HG03039 (cell line): ENCODE data around the gene PHC2.
A peak's percentile ranks its signal among the peaks of the same experiment; 100 is the strongest.

Source experiments
- ATAC-seq: cut with Tn5 transposase; IDR thresholded peaks from one replicate; pipeline ENCODE4 v1.9.1; 2021; ENCODE audit warnings: mild to moderate bottlenecking, moderate library complexity; ENCODE audit not compliant: unreplicated experiment

Gene PHC2, protein sequence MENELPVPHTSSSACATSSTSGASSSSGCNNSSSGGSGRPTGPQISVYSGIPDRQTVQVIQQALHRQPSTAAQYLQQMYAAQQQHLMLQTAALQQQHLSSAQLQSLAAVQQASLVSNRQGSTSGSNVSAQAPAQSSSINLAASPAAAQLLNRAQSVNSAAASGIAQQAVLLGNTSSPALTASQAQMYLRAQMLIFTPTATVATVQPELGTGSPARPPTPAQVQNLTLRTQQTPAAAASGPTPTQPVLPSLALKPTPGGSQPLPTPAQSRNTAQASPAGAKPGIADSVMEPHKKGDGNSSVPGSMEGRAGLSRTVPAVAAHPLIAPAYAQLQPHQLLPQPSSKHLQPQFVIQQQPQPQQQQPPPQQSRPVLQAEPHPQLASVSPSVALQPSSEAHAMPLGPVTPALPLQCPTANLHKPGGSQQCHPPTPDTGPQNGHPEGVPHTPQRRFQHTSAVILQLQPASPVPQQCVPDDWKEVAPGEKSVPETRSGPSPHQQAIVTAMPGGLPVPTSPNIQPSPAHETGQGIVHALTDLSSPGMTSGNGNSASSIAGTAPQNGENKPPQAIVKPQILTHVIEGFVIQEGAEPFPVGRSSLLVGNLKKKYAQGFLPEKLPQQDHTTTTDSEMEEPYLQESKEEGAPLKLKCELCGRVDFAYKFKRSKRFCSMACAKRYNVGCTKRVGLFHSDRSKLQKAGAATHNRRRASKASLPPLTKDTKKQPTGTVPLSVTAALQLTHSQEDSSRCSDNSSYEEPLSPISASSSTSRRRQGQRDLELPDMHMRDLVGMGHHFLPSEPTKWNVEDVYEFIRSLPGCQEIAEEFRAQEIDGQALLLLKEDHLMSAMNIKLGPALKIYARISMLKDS

DNA sequence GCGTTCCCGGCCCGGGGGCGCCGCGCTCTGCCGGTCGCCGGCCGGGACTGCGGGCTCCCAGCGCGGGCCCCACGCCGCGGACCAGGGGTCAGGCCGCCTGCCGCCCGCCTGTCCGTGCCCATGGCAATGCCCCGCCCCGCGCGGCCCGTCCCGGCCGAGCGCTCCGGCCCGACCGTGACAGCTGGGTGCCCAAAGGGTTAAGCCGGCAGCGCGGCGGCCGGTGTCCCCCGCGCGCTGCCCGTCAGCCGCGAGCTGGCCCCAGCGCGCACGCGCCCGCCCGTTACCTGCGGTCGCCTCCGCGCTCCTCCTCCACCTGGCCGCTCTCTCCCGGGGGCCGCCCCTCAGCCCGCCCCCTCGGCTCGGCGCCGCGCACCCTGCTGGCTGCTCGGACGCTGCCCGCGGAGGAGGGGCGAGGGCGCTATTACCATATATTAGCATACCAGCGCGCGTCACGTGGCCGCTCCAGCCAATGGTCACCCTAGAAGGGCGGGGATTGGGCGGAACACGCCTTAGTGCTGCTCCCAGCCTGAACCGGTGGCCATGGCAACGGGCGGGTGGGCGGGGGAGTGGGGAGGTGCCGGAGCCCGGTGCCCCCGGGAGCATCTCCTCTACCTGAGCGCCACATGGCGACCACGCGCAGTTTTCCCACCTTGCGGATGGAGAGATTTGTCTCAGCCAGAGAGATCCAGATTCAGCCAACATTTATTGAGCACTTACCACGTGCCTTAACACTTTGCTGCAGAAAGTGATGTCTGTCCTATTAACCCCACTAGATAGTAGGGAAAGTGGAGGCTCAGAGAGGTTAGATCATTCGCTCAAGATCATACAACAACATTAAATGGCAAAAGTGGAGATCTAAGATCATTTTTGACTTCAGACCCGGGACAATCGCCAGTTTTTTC is at the start of gene PHC2:
Gene PHC2, minus strand, starts transcription at position 404 of the 902 bp plus-strand sequence. CDS start 55,556 bp downstream, outside the sequence.
- ATAC-seq = peak; percentile 88

DNA sequence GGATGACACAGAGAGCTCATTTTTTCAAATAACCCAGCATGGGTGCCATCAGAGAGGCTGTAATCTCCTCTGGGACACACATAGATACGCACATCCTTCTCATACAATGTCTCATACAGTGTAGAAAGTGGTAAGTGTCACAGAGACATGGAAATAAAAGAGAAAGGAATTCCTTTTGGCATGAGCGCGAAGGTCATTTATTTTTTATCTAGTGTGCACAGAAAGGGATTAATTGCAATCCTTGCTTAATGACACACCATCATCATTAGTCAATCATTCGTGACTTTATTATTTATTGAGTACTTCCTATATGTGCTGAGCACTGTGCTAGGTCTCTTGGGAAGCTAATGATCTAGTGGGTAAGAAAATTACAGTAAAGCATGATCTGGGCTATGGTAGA is 46.6 kb upstream of the PHC2 start:
- ATAC-seq = no peak

DNA sequence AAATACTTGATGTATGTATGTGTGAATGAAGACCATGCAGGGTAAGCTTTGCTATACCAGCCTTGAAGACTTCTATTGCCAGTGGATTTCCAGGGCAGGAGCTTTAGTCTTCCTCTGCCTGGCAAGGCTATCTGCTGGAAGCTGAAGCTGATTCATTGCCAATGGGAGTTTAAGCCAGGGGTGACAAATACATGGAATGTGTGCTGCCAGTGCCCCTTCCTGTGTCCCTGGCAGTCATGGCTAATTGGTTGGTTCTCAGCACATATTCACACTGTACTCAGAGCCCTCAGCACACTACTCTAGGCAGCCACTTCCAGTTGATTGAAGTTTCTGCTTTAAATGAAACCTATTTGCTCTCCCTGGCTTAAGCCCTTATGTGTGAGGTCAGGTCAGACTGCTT is 43.0 kb upstream of the PHC2 start:
- no peak for ATAC-seq

DNA sequence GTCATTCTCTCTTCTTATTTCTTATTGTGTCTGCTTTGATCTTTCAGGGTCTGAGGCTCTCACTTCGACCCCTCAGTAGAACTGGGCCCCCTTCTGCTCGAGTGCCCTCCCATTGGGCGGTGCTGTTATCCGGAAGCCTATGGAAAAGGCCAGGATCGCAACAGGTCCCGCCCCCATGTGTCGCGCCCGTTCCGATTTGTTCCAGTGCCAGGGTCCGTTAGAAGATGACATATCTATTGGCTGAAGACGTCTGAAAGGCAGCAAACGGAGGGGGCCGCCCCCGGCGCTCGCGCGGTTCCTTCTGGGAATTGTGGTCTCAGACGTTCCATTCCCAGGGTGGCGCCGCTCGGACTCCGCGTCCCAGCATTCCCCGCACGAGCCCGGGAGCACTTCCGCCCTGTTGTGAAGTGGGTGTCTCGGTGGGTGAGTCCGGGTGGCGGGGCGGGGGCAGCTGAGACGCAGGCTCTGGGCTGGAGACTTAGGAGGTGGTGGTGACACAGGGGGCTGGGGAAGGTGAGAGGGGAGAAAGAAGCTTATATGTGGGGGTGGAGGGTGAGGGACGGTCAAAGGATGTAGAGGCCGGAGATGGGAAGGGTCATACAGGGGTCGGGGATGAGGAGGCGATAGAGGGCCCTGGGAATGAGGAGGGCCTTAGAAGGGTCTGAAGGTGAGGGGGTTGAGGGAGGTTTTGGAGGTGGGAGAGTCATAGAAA is 41.5 kb upstream of the PHC2 start, which contains the start of gene ZSCAN20:
Gene ZSCAN20, plus strand, starts transcription at position 377 of the 712 bp plus-strand sequence. CDS start 6,644 bp downstream, outside the sequence.
- ATAC-seq = peak; percentile 85

DNA sequence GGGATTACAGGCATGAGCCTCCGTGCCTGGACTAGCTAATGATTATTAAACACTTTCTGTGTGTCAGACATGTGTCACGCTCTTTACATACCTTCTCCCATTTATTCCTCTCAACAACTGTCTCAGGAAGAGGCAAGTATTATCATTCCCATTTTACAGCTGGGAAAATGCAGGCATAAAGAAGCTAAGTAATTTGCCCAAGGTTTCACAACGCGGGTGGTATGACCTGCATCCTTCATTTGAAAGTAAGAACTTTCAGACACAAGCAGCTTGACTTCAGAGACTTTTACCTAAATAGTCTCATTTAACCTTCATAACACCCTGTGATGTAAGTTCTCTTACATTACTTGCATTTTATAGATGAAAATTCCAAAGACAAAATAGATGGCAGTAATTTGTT is 40.5 kb upstream of the PHC2 start:
- no peak for ATAC-seq

DNA sequence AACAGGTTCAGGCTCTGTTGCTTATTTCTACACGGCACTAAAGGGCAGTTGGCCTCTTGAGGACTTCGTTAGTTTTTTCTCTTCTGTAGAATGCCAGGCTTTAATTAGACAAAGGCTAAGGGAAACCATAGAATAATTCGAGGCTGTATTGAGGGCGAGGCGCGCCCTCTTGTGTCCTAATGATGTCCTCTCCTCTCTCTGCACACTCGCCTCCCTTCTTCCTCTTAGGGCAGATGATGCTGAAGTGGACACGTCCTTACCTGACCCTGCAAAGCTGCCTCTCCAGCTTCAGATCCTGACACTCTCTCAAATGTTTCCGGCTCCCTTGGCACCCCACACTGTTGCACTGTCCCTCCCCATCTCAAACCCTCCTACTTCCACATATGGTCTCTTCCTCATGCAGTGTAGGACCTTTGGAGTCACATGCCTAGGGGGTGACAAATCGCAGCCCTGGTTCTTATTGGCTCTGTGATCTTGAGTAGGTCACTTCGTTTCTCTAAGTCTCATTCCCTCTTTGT is 39.7 kb upstream of the PHC2 start:
- ATAC-seq = no peak

DNA sequence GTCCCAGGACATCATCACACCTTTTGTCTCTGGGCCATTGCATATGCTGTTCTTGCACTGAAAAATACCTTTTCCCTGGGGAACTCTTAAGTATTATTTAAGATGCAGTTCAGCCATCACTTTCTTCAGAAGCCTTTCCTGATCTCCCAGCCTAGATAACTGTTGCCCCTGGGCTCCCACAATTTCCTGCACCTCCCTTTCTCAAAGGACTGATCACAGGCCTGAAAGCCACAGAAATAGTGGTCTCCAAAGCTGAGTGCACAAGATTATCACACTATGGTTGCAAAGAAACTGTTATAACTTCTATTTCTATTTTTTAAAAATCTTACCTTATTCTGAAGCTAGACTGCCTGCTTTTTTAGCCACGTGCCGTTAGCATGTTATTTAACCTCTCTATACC is 38.8 kb upstream of the PHC2 start:
- ATAC-seq = no peak

DNA sequence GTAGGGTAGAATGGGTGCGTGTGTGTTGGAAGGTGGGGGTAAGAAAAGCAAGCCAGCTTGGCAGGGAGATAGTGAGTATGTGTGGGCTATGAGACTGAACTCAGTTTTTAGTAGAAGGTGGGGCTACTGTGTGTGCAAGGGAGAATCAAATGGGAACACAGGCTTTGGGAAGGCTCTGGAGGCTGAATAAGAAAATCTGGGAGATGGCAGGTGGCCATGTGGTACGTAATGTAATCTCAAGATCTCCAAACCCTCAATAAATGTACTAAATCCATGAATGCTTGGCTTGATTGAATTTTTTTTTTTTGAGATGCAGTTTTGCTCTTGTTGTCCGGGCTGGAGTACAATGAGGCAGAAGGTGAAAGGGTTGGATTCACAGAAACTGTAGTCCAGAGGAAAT is 38.1 kb upstream of the PHC2 start:
- no peak for ATAC-seq

DNA sequence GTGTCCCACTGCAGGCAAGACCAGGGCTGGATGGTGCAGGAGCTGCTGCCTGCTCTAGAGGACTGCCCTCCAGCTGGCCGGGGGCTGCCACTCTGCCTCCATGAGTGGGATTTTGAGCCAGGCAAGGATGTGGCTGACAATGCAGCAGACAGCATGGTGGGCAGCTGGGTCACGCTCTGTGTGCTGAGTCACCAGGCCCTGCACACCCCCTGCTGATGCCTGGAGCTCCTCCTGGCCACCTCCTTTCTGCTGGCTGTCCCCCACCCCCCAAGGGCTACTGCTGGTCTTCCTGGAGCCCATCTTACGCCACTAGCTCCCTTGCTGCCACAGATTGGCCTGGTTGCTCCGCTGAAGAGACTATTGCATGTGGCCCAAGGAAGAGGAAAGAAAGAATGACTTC is 37.6 kb upstream of the PHC2 start:
- no peak for ATAC-seq

DNA sequence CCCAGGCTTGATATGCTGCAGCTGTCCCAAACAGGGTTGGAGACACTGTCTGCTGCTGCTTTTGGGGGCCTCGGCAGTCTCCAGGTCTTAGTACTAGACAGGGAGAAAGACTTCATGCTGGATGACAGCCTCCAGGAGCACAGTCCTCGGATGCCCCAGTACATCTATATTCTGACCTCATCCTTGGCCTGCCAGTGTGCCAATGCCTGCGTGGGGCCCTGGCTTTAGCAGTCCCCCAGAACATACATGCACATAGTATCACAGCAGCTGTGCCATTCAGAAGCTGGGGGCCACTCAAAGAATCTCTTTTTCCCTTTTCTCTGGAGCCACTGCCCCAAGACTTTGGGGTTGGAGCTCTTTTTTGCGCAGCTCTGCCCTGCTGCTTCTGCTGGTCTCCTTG is 37.1 kb upstream of the PHC2 start:
- no peak for ATAC-seq

DNA sequence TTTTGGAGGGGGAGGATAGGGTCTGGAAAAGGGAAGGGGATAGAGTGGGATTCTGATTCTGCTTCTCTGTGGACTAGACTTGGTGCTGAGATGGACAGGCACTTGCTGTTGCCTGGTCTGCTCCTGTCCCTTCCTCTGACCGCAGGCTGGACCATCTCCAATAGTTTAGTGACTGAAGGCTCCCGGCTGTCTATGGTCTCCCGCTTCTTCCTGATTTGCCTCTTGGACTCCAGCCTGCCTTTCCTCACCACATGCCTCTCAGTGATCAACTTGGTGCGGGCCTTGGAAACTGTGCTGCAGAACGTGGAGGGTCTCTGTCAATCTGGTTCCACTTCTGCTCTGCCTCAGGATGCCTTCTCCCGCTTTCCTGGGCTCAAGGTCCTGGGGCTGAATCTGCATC is 35.3 kb upstream of the PHC2 start:
- no peak for ATAC-seq

DNA sequence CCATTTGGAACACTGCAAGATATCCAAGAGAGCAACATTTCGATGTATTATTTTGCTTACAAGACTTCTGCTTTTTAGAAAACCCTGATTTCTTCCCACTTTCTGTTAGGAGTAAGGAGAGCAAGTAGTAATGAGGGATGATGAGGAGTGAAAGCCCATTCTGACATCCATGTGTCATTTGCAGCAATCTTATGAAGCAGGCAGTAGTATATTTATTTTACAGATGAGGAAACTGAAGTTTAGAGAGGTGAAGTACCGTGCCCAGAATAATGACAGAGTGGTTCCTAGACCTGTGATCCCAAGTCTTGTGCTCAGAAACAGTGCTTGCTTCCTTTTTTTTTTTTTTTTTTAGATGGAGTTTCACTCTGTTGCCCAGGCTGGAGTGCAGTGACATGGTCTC is 34.4 kb upstream of the PHC2 start:
- no peak for ATAC-seq

DNA sequence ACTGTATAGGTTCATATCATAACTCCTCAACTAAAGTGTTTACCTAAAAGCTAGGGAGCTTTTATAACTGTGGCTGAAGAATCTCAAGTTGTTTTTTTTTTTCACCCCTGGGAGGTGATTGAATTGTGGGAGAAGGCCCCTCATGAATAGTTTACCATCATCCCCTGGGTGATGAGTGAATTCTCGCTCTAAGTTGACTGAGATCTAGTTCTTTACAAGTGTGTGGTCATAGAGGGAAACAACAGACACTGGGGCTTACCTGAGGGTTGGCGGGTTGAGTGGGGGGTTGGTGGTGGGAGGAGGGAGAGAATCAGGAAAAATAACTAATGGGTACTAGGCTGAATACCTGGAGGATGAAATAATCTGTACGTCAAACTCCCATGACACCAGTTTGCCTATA is 33.7 kb upstream of the PHC2 start:
- no peak for ATAC-seq

DNA sequence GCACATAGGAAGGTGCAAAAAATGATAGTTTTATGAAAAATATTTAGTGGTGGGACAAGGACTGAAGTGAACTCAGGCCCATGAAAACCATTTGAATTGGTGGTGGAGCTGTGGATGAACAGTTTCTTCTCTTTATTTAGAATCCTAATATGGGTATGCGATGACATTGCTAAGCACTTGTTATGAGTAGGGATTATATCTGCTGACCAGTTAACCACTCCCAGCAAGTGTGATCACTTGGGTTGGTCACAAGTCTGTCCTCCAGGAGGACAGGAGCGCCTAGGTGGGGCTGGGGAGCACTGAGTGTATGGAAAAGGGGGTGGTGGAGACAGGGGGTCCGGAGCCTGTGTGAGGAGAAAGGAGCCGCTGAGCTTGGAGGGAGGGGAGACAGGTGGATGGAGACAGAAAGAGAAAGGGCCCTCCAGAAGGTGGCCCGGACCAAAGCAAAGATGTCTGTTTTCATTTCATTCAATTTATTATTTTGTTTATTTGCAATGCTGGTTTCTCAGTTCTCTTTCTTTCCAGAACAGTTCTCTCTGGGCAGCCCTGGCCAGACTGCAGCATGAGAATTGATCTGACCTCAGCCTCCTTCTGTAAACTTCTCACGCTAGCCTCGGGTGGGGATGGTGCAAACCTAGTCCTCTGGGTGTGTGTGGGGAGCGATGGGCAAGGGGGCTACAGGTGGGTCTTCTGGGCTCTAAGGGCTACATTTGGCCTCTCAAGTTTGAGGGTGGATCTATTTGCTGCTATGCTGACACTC is 31.7 kb upstream of the PHC2 start:
- ATAC-seq = no peak

DNA sequence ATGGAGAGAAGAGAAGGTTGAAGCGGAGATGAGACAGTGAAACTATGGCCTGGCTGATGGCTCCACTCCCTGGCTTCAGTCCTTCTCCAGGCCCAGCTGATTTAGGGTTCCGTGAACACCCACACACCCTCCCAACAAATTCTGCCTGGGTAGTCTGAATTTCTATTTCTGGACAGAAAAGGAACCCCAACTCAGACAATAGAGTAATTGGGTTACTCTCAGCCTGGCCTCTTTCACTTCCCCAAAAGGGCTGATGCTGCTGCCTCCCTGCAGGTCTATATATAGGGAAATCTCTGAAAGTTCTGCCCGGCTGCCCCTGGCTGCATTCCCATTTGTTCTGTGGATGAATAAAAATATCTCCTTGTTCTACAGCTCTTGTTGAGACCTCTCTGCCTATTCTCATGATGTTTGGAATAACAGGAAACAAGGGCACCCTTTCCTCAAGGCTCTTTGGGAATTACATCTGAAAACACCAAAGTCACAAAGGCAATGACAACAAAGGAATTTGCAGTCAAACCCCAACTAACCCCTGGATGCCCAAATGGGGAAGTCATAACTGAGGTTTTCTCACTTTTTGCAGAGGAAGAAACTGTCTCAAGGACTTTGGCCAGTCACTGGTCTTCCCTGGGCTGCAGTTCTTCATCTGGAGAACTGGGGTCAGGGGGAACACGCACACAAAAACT is 30.2 kb upstream of the PHC2 start:
- ATAC-seq = peak; percentile 51

DNA sequence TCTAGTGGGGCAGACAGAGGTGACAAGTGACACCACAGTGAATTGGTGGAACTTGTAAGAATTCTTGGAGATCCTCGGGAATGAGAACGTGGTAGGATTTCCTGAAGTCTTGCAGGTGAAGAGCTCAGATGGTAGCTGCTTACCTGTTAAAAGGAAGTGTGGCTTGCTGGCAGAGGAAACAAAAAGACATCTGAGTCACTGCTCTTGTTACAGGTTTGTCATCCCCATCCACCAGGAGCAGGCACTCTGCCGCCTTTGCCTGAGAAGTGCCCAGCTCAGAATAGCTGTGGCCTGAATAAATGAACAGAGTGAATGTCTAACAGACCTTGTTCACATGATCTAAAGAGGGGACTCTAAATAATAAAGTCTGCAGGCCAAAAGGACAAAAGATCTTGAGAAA is 29.2 kb upstream of the PHC2 start:
- no peak for ATAC-seq

DNA sequence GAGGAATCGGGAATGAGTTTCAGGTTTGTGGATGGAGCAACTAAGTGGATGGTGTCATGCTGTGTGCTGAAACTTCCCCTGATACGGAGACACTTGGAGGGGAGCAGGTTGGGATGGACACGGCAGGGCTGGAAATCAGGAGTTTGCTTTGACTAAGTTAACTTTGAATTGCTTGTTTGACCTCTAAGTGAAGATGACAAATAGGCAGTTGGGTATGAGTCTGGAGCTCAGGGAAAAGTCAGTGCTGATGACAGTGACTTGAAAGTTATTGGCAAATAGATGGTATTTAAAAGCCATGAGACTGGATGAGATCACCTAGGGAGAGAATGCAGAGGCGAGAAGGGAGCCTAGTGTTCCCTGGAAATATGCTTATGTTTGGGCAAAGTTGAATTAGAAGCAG is 28.8 kb upstream of the PHC2 start:
- ATAC-seq = no peak

DNA sequence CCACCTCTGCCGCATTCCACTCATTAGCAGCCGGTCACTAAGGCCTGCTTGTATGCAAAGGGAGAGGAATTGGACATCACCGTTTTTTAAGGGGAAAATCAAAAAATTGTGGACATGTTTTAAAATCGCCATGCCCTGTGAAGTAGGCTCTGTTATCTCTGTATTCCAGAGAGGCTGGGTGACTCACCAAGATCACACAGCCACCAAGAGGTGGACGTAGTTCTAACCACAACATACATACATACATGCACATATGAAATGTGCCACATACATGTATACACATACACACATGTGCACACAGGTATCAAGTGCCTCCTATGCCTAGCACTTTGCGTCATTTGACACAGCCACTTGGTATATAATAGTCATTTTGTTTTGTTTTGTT is 25.6 kb upstream of the PHC2 start:
- no peak for ATAC-seq
